HG03575 (cell line): ENCODE measurements around the gene PIAS1.
"Not testable (repeated sequence)": the region's sequence is repeated elsewhere in the genome, so short reads cannot be mapped to it uniquely, and the experiment has no call there.

ENCODE experiments used
- ATAC-seq: cut with Tn5 transposase; IDR thresholded peaks from one replicate; pipeline ENCODE4 v1.9.1; 2021; ENCODE audit not compliant: unreplicated experiment, insufficient number of reproducible peaks, low FRiP score; ENCODE audit errors: extremely low read depth

PIAS1 gene

GRCh38 chr15:68221530-68222431 is 167.7 kb downstream of the PIAS1 start:
- ATAC-seq, result not testable (repeated sequence)

GRCh38 chr15:68222432-68222743 is 168.3 kb downstream of the PIAS1 start:
- not testable (repeated sequence) for ATAC-seq

GRCh38 chr15:68223171-68223570 is 169.1 kb downstream of the PIAS1 start:
- no peak for ATAC-seq

- ATAC-seq, result no peak
Observed at GRCh38 chr15:68224108-68224507, 170.0 kb downstream of the PIAS1 start.

- ATAC-seq, result no peak
Observed at GRCh38 chr15:68224546-68225250, 170.6 kb downstream of the PIAS1 start.

- not testable (repeated sequence) for ATAC-seq
Observed at GRCh38 chr15:68225442-68225841, 171.3 kb downstream of the PIAS1 start.

GRCh38 chr15:68227643-68228142 is 173.6 kb downstream of the PIAS1 start:
- no peak for ATAC-seq

GRCh38 chr15:68228143-68228970 is 174.2 kb downstream of the PIAS1 start:
- ATAC-seq, result no peak

- ATAC-seq, result no peak
Observed at GRCh38 chr15:68228971-68229385, 174.9 kb downstream of the PIAS1 start.

GRCh38 chr15:68229386-68230156 is 175.5 kb downstream of the PIAS1 start, which contains the start of gene CLN6:
CLN6 (minus strand) TSS chr15:68229728; CDS start chr15:68229584, 144 bp downstream.
- no peak for ATAC-seq

GRCh38 chr15:68230157-68231100 is 176.3 kb downstream of the PIAS1 start:
- ATAC-seq, result no peak

GRCh38 chr15:68231102-68231818 is 177.1 kb downstream of the PIAS1 start:
- no peak for ATAC-seq

GRCh38 chr15:68232449-68232848 is 178.3 kb downstream of the PIAS1 start:
- ATAC-seq, result no peak

- ATAC-seq, result no peak
Observed at GRCh38 chr15:68232937-68233336, 178.8 kb downstream of the PIAS1 start.

GRCh38 chr15:68234060-68234459 is 179.9 kb downstream of the PIAS1 start:
- no peak for ATAC-seq

GRCh38 chr15:68234520-68234919 is 180.4 kb downstream of the PIAS1 start:
- ATAC-seq, result not testable (repeated sequence)

- no peak for ATAC-seq
Observed at GRCh38 chr15:68235022-68235421, 180.9 kb downstream of the PIAS1 start.
